ENCODE results near the gene SBK1.
"Not testable (repeated sequence)": the region's sequence is repeated elsewhere in the genome, so short reads cannot be mapped to it uniquely, and the experiment has no call there.

DNA sequence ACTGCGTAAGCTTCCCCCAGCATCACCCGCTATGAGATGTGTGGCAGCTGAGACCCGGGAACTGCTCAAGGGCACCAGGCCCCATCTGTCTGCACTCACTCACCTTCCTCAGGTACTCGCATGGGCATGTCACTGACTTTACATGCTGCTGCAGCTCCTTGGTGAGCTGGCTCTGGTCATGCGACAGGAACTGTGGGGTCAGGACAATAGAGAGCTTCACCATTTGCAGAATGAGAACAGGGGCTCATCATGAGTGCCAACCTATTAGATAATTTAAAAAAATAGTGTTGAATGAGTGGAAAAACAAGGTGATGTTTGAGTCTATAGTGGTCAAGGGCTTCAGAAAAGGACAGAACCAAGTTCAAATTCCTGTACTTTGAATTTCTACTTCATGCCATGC lies 70.3 kb downstream of the SBK1 start:
- not testable (repeated sequence) for TF ChIP-seq EZH2 (IDR thresholded peaks at IDR 0.05); TCF7L2 (IDR thresholded peaks at IDR 0.05; ENCODE audit: borderline replicate concordance, extremely low read depth, insufficient read depth, insufficient read length); POLR2A (IDR thresholded peaks at IDR 0.05; ENCODE audit: borderline replicate concordance, extremely low read depth, insufficient read depth, insufficient read length); SP1 (IDR thresholded peaks at IDR 0.05; ENCODE audit: low read depth); POLR2AphosphoS5 (IDR thresholded peaks at IDR 0.05; ENCODE audit: low read depth, low read length)

Data from HCT116 (cell line).